GM12891 (cell line): ENCODE data around the gene RHAG.

Experiments
- PAX5 ChIP-seq: IDR thresholded peaks from 2 replicates; pipeline ENCODE4 v1.6.1; 2011; ENCODE audit warnings: low read length, moderate library complexity, mild to moderate bottlenecking; ENCODE audit not compliant: insufficient read depth, severe bottlenecking
- POLR2A ChIP-seq: IDR thresholded peaks from 2 replicates; pipeline ENCODE4 v1.6.1; 2011; ENCODE audit warnings: low read depth, low read length, control low read depth
- POLR2AphosphoS5 ChIP-seq: IDR thresholded peaks from 2 replicates; pipeline ENCODE4 v1.6.1; 2011; ENCODE audit warnings: low read depth, low read length, control low read depth
- SPI1 ChIP-seq: IDR thresholded peaks from 2 replicates; pipeline ENCODE4 v1.6.1; 2011; ENCODE audit warnings: low read depth, low read length, control low read depth
- TAF1 ChIP-seq: IDR thresholded peaks from 2 replicates; pipeline ENCODE4 v1.6.1; 2011; ENCODE audit warnings: low read depth, low read length, control low read depth

DNA sequence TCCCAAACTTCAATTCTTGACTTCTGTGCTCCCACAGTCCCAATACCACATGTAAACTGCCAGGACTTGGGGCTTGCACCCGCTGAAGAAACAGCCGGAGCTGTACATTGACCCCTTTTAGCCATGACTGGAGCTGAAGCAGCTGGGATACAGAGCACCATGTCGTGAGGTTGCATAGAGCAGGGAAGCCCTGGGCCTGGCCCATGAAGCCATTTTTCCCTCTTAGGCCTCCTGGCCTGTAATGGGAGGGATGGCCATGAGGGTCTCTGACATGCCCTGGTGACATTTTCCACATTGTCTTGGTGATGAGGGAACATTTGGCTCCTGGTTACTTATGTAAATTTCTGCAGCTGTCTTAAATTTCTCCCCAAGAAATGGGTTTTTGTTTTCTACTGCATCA is 9.8 kb downstream of the RHAG start:
- TF ChIP-seq POLR2A (no peak), POLR2AphosphoS5 (no peak), TAF1 (no peak), SPI1 (no peak), PAX5 (no peak)
